Gastrocnemius medialis (tissue), 4 donors: Measurements from ENCODE around the gene DCAF17.

Experiments used
- CTCF ChIP-seq, 5 experiments: fragments of 450-650 bp in 3 of 5; fragments of 200-600 bp in 2 of 5; sonication (generic) in 2 of 5; IDR thresholded peaks in 4 of 5; conservative IDR thresholded peaks in 1 of 5; 1 replicate in 4 of 5; 2 replicates in 1 of 5; pipeline ENCODE4 v1.5.1; 2016 to 2019; ENCODE audit warnings: antibody characterized with exemption in 5 of 5, mild to moderate bottlenecking in 3 of 5, moderate library complexity in 3 of 5
- POLR2A ChIP-seq, 2 donors: fragments of 450-650 bp; IDR thresholded peaks; one replicate each; pipeline ENCODE4 v1.6.1; 2017; ENCODE audit warnings: antibody characterized with exemption in 2 of 2, mild to moderate bottlenecking in 2 of 2, moderate library complexity in 2 of 2

DNA sequence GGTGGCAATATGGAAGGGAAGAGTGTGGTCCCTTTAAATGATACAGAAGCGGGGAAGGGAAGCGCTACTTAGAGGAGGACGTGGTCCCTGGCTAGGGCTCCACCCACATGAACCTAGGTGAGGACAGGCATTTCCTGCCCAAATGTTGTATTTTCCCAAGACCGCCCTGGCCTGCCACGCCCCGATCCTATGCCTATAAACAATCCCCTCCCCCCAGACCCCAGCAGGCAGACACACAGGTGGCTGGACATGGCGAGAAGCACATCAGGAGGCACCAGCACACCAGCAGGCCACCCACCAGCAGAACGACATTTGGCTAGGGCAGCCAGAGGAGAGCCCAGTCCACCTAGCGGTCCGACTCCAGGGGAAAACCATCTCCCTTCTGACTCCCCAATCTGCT, 47.4 kb upstream of the DCAF17 start:
- TF ChIP-seq CTCF (IDR thresholded peaks at IDR 0.05 in 4 of 5, conservative IDR thresholded peaks at IDR 0.05 in 1 of 5), result no peak
- no peak for TF ChIP-seq POLR2A (IDR thresholded peaks at IDR 0.05)
